AG04450 (cell line): ENCODE data around the gene PKIG. TPM values are rescaled to one million over a fixed set of nuclear protein-coding genes. Genes with fewer than 3 reads are reported as not detected.
A peak's percentile ranks its signal among the peaks of the same experiment; 100 is the strongest.

Experiments used
- CTCF ChIA-PET: fragments of 300-600, 350-600 bp; formaldehyde crosslinking; extraction: SDS; loops from one replicate; lab custom pipeline; 2022; ENCODE audit warnings: antibody characterized with exemption, inconsistent platforms; lab: Charles Lee
- POLR2A ChIA-PET: fragments of 350-600 bp; formaldehyde crosslinking; extraction: SDS; loops from one replicate; lab custom pipeline; 2021; ENCODE audit warnings: antibody characterized with exemption, inconsistent platforms; lab: Yijun Ruan, JAX
- DNase-seq: peaks from one replicate; pipeline ENCODE4 v3.0.0-alpha.2; 2011; ENCODE audit warnings: low read depth, low spot score
- H3K27ac ChIP-seq: one replicate; pipeline ENCODE4 v1.5.1; 2012; ENCODE audit warnings: low read depth, low read length, control low read depth
- H3K27me3 ChIP-seq: one replicate; pipeline ENCODE4 v1.6.0; 2012; ENCODE audit warnings: low read length; ENCODE audit not compliant: control insufficient read depth, insufficient read depth
- H3K4me3 ChIP-seq: 2 replicates; pipeline ENCODE4 v1.5.1; 2011; ENCODE audit warnings: mild to moderate bottlenecking, low read depth, low read length, control low read depth
- H3K9me3 ChIP-seq: 2 replicates; pipeline ENCODE4 v1.5.1; 2012; ENCODE audit warnings: low read length; ENCODE audit not compliant: control insufficient read depth, insufficient read depth
- polyA plus RNA-seq: library from polyadenylated mRNA; depleted of rRNA; stranded (reverse); fragments of >200 nt; gene quantifications from 2 replicates; pipeline ENCODE4 v1.2.3, GENCODE V29; 2011
- TF ChIP-seq, protein P1 (sequence below): IDR thresholded peaks from 2 replicates; pipeline ENCODE4 v1.5.1; 2011; ENCODE audit warnings: low read depth, low read length, control low read depth, inconsistent platforms

Gene PKIG
- polyA plus RNA-seq, 1 experiment: 107 TPM

DNA sequence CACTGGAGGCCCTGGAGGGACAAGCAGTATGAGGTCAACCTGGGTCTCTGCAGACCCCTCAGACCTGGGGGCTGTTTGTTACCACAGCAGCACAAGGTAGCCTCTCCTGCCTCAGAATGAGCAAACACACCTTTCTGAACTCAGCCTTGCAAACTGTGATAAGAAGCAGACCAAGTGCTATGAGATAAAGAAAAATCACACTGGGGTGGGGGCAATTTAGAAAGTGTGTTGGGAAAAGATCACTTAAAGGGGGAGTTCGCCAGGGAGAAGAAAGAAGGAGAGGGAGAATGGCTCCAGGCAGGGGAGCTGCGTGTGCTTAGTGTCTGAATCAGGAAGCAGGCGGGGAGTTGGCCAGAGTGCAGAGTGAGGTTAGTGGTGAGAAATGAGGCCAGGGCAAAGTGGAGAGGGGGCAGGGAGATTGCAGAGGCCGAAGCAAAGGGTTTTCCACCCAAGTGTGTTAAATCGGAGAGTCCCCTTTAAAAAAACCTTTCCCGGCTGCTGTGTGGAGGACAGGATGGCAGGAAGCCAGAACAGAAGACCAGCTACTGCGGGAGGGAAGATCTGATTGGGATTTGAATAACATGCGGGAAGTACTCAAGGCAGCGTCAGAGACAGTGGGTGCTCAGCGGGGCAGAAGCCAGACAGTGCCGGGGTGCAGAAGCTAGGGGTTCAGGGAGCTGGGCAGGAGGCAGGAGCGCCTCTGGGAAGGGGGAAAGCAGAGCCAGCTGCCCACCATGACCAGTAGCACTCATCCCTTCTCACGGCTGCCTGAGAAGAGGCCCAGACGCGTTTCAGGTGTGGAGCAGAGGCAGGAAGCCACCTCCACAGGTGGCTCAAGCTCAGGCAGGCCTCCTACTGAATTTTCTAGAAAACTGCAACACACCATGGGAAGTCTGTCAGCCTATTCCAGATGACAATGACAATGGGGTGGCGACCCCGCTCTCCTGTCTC, 60.1 kb downstream of the PKIG start:
- no peak overlapping the region for H3K4me3 ChIP-seq
- no peaks in the 10 kb centered on the region for H3K27me3 ChIP-seq
- CTCF ChIA-PET: interaction anchor here (2.2 kb wide), 1 partner anchor 41 kb away, joined by 5 read pairs; no protein-coding TSS in a partner anchor
- H3K27ac ChIP-seq: peak overlapping the region; percentile 65
- TF ChIP-seq, protein P1, sequence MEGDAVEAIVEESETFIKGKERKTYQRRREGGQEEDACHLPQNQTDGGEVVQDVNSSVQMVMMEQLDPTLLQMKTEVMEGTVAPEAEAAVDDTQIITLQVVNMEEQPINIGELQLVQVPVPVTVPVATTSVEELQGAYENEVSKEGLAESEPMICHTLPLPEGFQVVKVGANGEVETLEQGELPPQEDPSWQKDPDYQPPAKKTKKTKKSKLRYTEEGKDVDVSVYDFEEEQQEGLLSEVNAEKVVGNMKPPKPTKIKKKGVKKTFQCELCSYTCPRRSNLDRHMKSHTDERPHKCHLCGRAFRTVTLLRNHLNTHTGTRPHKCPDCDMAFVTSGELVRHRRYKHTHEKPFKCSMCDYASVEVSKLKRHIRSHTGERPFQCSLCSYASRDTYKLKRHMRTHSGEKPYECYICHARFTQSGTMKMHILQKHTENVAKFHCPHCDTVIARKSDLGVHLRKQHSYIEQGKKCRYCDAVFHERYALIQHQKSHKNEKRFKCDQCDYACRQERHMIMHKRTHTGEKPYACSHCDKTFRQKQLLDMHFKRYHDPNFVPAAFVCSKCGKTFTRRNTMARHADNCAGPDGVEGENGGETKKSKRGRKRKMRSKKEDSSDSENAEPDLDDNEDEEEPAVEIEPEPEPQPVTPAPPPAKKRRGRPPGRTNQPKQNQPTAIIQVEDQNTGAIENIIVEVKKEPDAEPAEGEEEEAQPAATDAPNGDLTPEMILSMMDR: no peak
- H3K9me3 ChIP-seq: peaks cover 8% of the 10 kb centered on the region
- DNase-seq: peak; percentile 58
- POLR2A ChIA-PET: no interaction called here

DNA sequence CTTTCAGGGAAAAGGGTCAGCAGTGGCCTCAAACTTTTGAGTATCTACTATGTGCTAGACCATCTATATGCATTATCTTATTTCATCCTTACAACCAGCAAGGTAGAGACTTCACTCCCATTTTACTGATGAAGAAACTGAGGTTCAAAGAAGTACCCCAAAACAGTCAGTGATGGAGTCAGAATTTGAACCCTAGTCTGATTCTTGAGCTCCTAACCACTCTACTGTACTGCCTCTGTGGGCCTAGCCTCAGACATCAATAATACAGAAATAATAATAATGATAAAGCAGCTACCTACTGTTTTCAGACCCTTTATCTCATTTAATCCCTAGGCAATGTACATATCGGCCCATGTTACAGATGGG, 60.8 kb downstream of the PKIG start:
- DNase-seq: no peak
- Histone ChIP-seq H3K9me3 (peaks cover 8% of the 10 kb centered on the region), H3K27me3 (peaks cover under 1% of the 10 kb centered on the region), H3K27ac (peak overlapping the region; percentile 52), H3K4me3 (no peak overlapping the region)
- ChIA-PET CTCF (interaction anchor here (2.2 kb wide), 1 partner anchor 41 kb away, joined by 5 read pairs; no protein-coding TSS in a partner anchor), POLR2A (no interaction called here)
- TF ChIP-seq, protein P1: no peak

DNA sequence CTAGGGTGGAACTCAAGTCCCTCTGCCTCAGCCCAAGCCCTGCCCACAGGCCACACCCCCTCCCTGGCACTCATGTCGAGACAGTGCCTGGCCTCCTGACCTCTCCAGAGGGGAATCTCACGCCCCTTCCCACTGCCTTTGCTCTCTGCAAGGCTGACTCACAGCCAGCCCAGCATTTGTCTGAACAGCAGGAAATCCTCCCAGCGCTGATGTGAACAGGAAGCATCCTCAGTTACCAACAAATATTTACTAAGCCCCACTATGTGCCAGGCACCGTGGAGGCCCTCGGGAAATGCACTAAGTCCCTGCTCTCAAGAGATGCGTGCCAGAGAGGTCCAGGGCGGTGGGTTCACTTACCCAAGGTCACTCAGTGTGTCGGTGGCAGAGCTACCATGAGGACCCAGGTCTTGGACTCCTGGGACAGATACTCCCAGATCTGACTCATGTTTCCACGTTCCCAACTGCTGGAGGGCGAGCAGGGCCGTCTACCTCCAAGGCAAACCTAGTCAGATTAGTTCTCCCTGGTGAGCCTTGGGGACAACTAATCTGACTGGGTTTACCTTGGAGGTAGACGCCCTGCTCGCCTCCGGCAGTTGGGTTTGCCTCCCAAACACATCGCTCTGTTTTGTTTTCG, 61.3 kb downstream of the PKIG start:
- POLR2A ChIA-PET: no interaction called here
- TF ChIP-seq, protein P1: no peak

DNA sequence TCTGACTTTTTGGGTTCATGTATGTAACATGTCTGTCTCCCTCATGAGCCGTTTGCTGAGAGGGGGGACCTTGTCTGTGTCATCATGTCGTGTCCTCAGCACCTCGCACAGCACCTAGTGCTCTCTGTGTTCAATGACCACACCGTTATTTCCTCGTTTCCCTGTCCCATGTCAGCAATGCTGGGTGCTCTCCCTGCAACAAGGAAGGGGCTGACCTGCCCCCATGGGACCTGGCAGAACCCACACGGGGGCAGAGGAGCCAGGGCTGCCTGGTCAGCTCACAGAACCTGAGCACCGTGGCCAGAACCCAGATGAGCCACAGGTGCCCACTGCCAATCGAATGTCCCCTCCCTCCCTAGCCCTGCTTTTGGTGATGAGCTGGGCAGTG, 61.8 kb downstream of the PKIG start:
- Histone ChIP-seq H3K27ac (peak overlapping the region; percentile 11), H3K9me3 (peaks cover 8% of the 10 kb centered on the region), H3K4me3 (no peak overlapping the region), H3K27me3 (peaks cover 2% of the 10 kb centered on the region)
- CTCF ChIA-PET: no interaction called here
- POLR2A ChIA-PET: no interaction called here
- TF ChIP-seq, protein P1: no peak
- no peak for DNase-seq

More for the DNA sequence above, 61.3 kb downstream of the PKIG start:
- H3K4me3 ChIP-seq: no peak overlapping the region
- no peak for DNase-seq
- peak overlapping the region; percentile 52 for H3K27ac ChIP-seq
- H3K9me3 ChIP-seq: peaks cover 8% of the 10 kb centered on the region
- H3K27me3 ChIP-seq: peaks cover 2% of the 10 kb centered on the region
- CTCF ChIA-PET: interaction anchor here (2.2 kb wide), 1 partner anchor 40 kb away, joined by 5 read pairs; no protein-coding TSS in a partner anchor
